ENCODE results near the gene GRK7.

- TF ChIP-seq EP300 (IDR thresholded peaks at IDR 0.05) (no peak), POLR2A (IDR thresholded peaks at IDR 0.05) (no peak), POLR2AphosphoS5 (IDR thresholded peaks at IDR 0.05) (no peak)
- TF ChIP-seq, protein P1, sequence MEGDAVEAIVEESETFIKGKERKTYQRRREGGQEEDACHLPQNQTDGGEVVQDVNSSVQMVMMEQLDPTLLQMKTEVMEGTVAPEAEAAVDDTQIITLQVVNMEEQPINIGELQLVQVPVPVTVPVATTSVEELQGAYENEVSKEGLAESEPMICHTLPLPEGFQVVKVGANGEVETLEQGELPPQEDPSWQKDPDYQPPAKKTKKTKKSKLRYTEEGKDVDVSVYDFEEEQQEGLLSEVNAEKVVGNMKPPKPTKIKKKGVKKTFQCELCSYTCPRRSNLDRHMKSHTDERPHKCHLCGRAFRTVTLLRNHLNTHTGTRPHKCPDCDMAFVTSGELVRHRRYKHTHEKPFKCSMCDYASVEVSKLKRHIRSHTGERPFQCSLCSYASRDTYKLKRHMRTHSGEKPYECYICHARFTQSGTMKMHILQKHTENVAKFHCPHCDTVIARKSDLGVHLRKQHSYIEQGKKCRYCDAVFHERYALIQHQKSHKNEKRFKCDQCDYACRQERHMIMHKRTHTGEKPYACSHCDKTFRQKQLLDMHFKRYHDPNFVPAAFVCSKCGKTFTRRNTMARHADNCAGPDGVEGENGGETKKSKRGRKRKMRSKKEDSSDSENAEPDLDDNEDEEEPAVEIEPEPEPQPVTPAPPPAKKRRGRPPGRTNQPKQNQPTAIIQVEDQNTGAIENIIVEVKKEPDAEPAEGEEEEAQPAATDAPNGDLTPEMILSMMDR (IDR thresholded peaks at IDR 0.05): no peak
Measured at GRCh38 chr3:141783632-141784031, 20.4 kb downstream of the GRK7 start.
